GM18951 (cell line): ENCODE measurements around the gene NR6A1.

Experiments used
- POLR2A ChIP-seq: IDR thresholded peaks from 4 replicates; pipeline ENCODE4 v1.6.1; 2011; ENCODE audit warnings: mild to moderate bottlenecking; ENCODE audit not compliant: insufficient read length, insufficient read depth; ENCODE audit errors: extremely low read depth
- in situ Hi-C: fragments of 300-500 bp; cut with MboI; formaldehyde crosslinking; loops from one replicate; pipeline ENCODE4 v1.12.0; 2022; ENCODE audit warnings: low sequenced_read_pairs, mixed read lengths, inconsistent platforms; ENCODE audit not compliant: unreplicated experiment

Gene NR6A1

DNA sequence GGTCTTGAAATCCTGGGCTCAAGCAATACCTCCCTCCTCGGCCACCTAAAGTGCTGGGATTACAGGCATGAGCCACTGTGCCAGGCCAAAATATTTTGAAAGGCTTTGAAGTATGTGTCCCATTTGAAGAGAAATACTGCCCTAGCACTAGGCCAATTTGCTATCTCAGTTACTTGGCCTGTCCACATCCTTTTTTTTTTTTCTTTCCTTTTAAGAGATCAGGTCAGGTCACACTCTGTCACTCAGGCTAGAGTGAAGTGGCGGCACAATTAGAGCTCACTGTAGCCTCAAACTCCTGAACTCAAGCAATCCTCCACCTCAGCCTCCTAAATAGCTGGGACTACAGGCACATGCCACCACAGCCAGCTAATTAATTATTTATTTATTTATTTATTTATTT lies 84.2 kb downstream of the NR6A1 start:
- no peak for TF ChIP-seq POLR2A

GRCh38 chr9:124685217-124685616 lies 85.9 kb downstream of the NR6A1 start:
- in situ Hi-C loops = no loop called here

More for the DNA sequence above, 84.2 kb downstream of the NR6A1 start:
- in situ Hi-C loops = no loop called here

GRCh38 chr9:124684169-124684568 lies 86.9 kb downstream of the NR6A1 start:
- TF ChIP-seq POLR2A = no peak
- in situ Hi-C loops = no loop called here

More at GRCh38 chr9:124685217-124685616, 85.9 kb downstream of the NR6A1 start:
- TF ChIP-seq POLR2A = no peak

GRCh38 chr9:124683043-124683442 lies 88.1 kb downstream of the NR6A1 start:
- in situ Hi-C loops = no loop called here
- no peak for TF ChIP-seq POLR2A

GRCh38 chr9:124680714-124681390 lies 90.3 kb downstream of the NR6A1 start:
- in situ Hi-C loops = no loop called here
- no peak for TF ChIP-seq POLR2A

GRCh38 chr9:124680049-124680448 lies 91.1 kb downstream of the NR6A1 start:
- in situ Hi-C loops = no loop called here
- no peak for TF ChIP-seq POLR2A

- no peak for TF ChIP-seq POLR2A
- in situ Hi-C loops = no loop called here
These were observed 95.0 kb downstream of the NR6A1 start for GRCh38 chr9:124676159-124676551.

DNA sequence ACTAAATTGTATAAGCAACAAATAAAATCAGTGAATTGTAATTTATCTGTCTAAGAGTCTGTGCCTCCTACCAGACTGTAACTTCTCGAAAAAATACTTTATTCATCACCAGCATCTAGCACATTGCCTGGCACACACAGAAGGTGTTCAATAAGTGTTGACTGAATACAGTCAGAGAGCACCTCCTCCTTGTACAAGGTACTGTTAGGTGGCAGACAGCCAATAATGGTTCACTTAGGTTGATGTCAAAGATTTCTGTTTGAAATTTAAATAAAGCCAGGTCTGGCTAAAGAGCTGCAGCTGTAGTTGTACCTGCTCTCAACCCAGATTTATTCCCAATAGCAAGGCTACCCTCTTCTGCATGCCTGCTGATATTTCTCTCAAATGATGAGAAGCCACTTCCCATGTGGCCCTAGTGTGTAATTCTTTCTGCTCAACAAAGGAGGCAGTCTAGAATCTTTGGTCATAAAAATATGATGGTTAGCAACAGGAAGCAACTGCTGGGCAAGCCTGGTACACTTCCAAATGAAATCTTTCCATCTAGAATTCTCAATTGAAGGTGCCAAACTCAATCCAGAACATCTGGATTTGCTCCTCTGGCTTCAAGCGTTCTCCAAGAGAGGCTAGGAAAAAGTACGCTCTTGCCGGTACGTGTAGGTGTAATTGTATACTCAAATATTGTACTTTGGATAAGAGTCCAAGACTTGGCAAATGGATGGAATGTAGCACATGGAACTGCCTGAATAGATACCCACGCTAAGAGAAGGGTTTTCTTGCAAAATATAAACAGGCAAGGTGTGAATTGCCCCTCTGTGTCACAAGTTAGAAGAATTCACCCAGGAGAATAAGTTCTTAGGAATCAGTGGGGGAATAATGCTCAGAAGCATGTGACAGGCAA lies 95.6 kb downstream of the NR6A1 start:
- TF ChIP-seq POLR2A = no peak
- in situ Hi-C loops = no loop called here

- in situ Hi-C loops = no loop called here
- TF ChIP-seq POLR2A = no peak
These were observed 96.5 kb downstream of the NR6A1 start for GRCh38 chr9:124674651-124675050.

DNA sequence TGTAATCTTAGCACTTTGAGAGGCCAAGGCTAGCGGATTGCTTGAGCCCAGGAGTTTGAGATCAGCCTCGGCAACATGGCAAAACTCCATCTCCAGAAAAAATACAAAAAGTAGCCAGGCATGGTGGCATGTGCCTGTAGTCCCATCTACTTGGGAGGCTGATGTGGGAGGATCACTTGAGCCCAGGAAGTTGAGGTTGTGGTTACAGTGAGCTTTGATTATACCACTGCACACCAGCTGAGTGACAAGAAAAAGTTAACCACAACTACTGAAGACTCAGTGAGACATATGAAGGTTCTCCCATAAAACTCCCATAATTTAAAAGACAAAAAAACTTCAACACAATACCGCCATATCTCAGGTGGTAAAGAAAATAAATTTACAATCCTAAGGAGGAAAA lies 98.0 kb downstream of the NR6A1 start:
- no peak for TF ChIP-seq POLR2A
- in situ Hi-C loops = no loop called here

DNA sequence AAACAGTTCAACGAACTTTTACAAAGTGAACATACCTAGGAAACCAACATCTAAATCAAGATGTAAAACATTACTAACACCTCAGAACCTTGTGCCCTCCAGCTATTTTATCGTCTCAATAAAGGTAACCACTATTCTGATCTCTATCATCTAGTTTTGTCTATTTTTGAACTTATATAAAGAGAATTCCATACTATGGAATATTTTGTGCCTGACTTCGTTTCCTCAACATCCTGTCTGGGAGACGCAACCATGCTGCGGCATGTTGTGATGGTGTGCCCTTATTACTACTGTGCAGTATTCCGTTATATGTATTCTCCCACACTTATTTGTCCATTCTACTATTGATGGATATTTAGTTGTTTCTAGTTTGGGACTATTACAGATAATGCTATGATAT lies 99.2 kb downstream of the NR6A1 start:
- in situ Hi-C loops = no loop called here
- no peak for TF ChIP-seq POLR2A

DNA sequence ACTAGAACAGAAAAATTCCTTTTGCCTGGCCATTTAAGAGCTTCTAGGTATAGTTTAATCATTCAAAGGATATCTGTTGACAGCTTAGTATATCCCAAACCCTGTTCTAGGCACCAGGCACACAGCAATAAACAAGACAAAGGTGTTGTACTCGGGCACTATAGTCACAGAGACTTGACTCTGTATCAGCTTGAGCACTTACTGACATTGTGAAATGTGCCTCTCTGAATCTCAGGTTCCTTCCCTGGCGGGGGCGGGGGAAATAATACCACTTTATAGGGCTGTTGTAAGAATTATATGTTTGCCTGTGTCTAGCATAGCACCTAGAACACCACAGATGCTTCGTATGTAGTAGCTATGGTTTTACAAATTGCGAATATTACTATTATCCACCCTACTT lies 104.5 kb downstream of the NR6A1 start:
- no peak for TF ChIP-seq POLR2A
- in situ Hi-C loops = no loop called here

- in situ Hi-C loops = no loop called here
- no peak for TF ChIP-seq POLR2A
These were observed 105.6 kb downstream of the NR6A1 start for GRCh38 chr9:124665391-124666058.
